ENCODE measurements around the gene NEUROD4. TPM values are rescaled to one million over a fixed set of nuclear protein-coding genes. Genes with fewer than 3 reads are reported as not detected.

Gene NEUROD4
- total RNA-seq, 1 experiment from 2014 or later = not detected

GRCh38 chr12:55057481-55057880 is 37.7 kb downstream of the NEUROD4 start:
- H3K9me3 ChIP-seq (replicated peaks) = no peaks in the 10 kb centered on the region
- no peak overlapping the region for H3K27ac ChIP-seq
- DNase-seq (ENCODE audit: low read depth in 1 of 2, low spot score in 2 of 2) = no peak
- no peak overlapping the region for H3K4me3 ChIP-seq
- no peaks in the 10 kb centered on the region for H3K4me1 ChIP-seq (replicated peaks)
- no peaks in the 10 kb centered on the region for H3K36me3 ChIP-seq
- H3K27me3 ChIP-seq (replicated peaks) = peaks cover 6% of the 10 kb centered on the region

- no peak overlapping the region for H3K27ac ChIP-seq
- H3K9me3 ChIP-seq (replicated peaks) = no peaks in the 10 kb centered on the region
- H3K4me3 ChIP-seq = no peak overlapping the region
- H3K27me3 ChIP-seq (replicated peaks) = peaks cover 6% of the 10 kb centered on the region
- H3K36me3 ChIP-seq = no peaks in the 10 kb centered on the region
- no peak for DNase-seq (ENCODE audit: low read depth in 1 of 2, low spot score in 2 of 2)
- no peaks in the 10 kb centered on the region for H3K4me1 ChIP-seq (replicated peaks)
Measured at GRCh38 chr12:55058082-55058481, 38.3 kb downstream of the NEUROD4 start.

GRCh38 chr12:55058776-55059175 is 39.0 kb downstream of the NEUROD4 start:
- H3K27me3 ChIP-seq (replicated peaks) = peaks cover 6% of the 10 kb centered on the region
- no peak for DNase-seq (ENCODE audit: low read depth in 1 of 2, low spot score in 2 of 2)

GRCh38 chr12:55060470-55060869 is 40.7 kb downstream of the NEUROD4 start:
- no peak for DNase-seq (ENCODE audit: low read depth in 1 of 2, low spot score in 2 of 2)
- H3K27ac ChIP-seq = no peak overlapping the region
- H3K27me3 ChIP-seq (replicated peaks) = peaks cover 6% of the 10 kb centered on the region
- H3K9me3 ChIP-seq (replicated peaks) = no peaks in the 10 kb centered on the region
- H3K4me1 ChIP-seq (replicated peaks) = no peaks in the 10 kb centered on the region
- H3K4me3 ChIP-seq = no peak overlapping the region
- H3K36me3 ChIP-seq = no peaks in the 10 kb centered on the region

More at GRCh38 chr12:55058776-55059175, 39.0 kb downstream of the NEUROD4 start:
- no peaks in the 10 kb centered on the region for H3K4me1 ChIP-seq (replicated peaks)
- H3K27ac ChIP-seq = no peak overlapping the region
- H3K9me3 ChIP-seq (replicated peaks) = no peaks in the 10 kb centered on the region
- H3K36me3 ChIP-seq = no peaks in the 10 kb centered on the region
- H3K4me3 ChIP-seq = no peak overlapping the region

GRCh38 chr12:55061024-55061423 is 41.2 kb downstream of the NEUROD4 start:
- H3K4me1 ChIP-seq (replicated peaks) = no peaks in the 10 kb centered on the region
- H3K27me3 ChIP-seq (replicated peaks) = peaks cover 6% of the 10 kb centered on the region
- H3K27ac ChIP-seq = no peak overlapping the region
- no peaks in the 10 kb centered on the region for H3K9me3 ChIP-seq (replicated peaks)
- H3K4me3 ChIP-seq = no peak overlapping the region
- DNase-seq (ENCODE audit: low read depth in 1 of 2, low spot score in 2 of 2) = no peak
- no peaks in the 10 kb centered on the region for H3K36me3 ChIP-seq

- H3K9me3 ChIP-seq (replicated peaks) = no peaks in the 10 kb centered on the region
- H3K27me3 ChIP-seq (replicated peaks) = no peaks in the 10 kb centered on the region; the same call in 1 of the 2 replicates
- H3K36me3 ChIP-seq = no peaks in the 10 kb centered on the region
- no peaks in the 10 kb centered on the region for H3K4me1 ChIP-seq (replicated peaks)
- no peak for DNase-seq (ENCODE audit: low read depth in 1 of 2, low spot score in 2 of 2)
- no peak overlapping the region for H3K4me3 ChIP-seq
- H3K27ac ChIP-seq = no peak overlapping the region
Measured at GRCh38 chr12:55063291-55063690, 43.5 kb downstream of the NEUROD4 start.

GRCh38 chr12:55065535-55065934 is 45.8 kb downstream of the NEUROD4 start:
- H3K36me3 ChIP-seq = no peaks in the 10 kb centered on the region
- no peak overlapping the region for H3K4me3 ChIP-seq
- no peaks in the 10 kb centered on the region for H3K27me3 ChIP-seq (replicated peaks)
- H3K27ac ChIP-seq = no peak overlapping the region
- DNase-seq (ENCODE audit: low read depth in 1 of 2, low spot score in 2 of 2) = no peak
- no peaks in the 10 kb centered on the region for H3K4me1 ChIP-seq (replicated peaks)
- no peaks in the 10 kb centered on the region for H3K9me3 ChIP-seq (replicated peaks)

GRCh38 chr12:55067701-55068100 is 47.9 kb downstream of the NEUROD4 start:
- Histone ChIP-seq H3K4me1 (replicated peaks) (no peaks in the 10 kb centered on the region), H3K27me3 (replicated peaks) (no peaks in the 10 kb centered on the region), H3K9me3 (replicated peaks) (no peaks in the 10 kb centered on the region), H3K4me3 (no peak overlapping the region), H3K36me3 (no peaks in the 10 kb centered on the region), H3K27ac (no peak overlapping the region)
- no peak for DNase-seq (ENCODE audit: low read depth in 1 of 2, low spot score in 2 of 2)

GRCh38 chr12:55068416-55069010 is 48.7 kb downstream of the NEUROD4 start:
- peak in 1 of 2 experiments; percentile 13 for DNase-seq (ENCODE audit: low read depth in 1 of 2, low spot score in 2 of 2)
- H3K9me3 ChIP-seq (replicated peaks) = no peaks in the 10 kb centered on the region

GRCh38 chr12:55072083-55072482 is 52.3 kb downstream of the NEUROD4 start:
- Histone ChIP-seq H3K4me3 (no peak overlapping the region), H3K4me1 (replicated peaks) (no peaks in the 10 kb centered on the region), H3K27me3 (replicated peaks) (no peaks in the 10 kb centered on the region; the same call in 1 of the 2 replicates), H3K9me3 (replicated peaks) (no peaks in the 10 kb centered on the region), H3K36me3 (no peaks in the 10 kb centered on the region), H3K27ac (no peak overlapping the region)
- no peak for DNase-seq (ENCODE audit: low read depth in 1 of 2, low spot score in 2 of 2)

More at GRCh38 chr12:55068416-55069010, 48.7 kb downstream of the NEUROD4 start:
- Histone ChIP-seq H3K27ac (no peak overlapping the region), H3K4me3 (no peak overlapping the region), H3K27me3 (replicated peaks) (no peaks in the 10 kb centered on the region), H3K36me3 (no peaks in the 10 kb centered on the region), H3K4me1 (replicated peaks) (no peaks in the 10 kb centered on the region)

GRCh38 chr12:55073043-55074022 is 53.6 kb downstream of the NEUROD4 start:
- peak; percentile 16 to 59 for DNase-seq (ENCODE audit: low read depth in 1 of 2, low spot score in 2 of 2)
- H3K4me3 ChIP-seq = no peak overlapping the region
- H3K27ac ChIP-seq = no peak overlapping the region
- H3K36me3 ChIP-seq = no peaks in the 10 kb centered on the region
- H3K4me1 ChIP-seq (replicated peaks) = no peaks in the 10 kb centered on the region
- no peaks in the 10 kb centered on the region for H3K9me3 ChIP-seq (replicated peaks)
- no peaks in the 10 kb centered on the region; the same call in 1 of the 2 replicates for H3K27me3 ChIP-seq (replicated peaks)

- H3K27ac ChIP-seq = no peak overlapping the region
- H3K36me3 ChIP-seq = no peaks in the 10 kb centered on the region
- no peak overlapping the region for H3K4me3 ChIP-seq
- no peaks in the 10 kb centered on the region for H3K9me3 ChIP-seq (replicated peaks)
- no peaks in the 10 kb centered on the region for H3K4me1 ChIP-seq (replicated peaks)
- no peaks in the 10 kb centered on the region; the same call in 1 of the 2 replicates for H3K27me3 ChIP-seq (replicated peaks)
- no peak for DNase-seq (ENCODE audit: low read depth in 1 of 2, low spot score in 2 of 2)
Measured at GRCh38 chr12:55074806-55075205, 55.0 kb downstream of the NEUROD4 start.

Data from SJSA1 (cell line).